SU-DHL-6 (cell line): ENCODE results near the gene TMEM9B.

Experiments used
- EZH2phosphoT487 ChIP-seq: fragments of 200-600 bp; sonication (generic), shearing (Covaris generic); conservative IDR thresholded peaks from 2 replicates; pipeline ENCODE4 v1.6.1; 2018; ENCODE audit warnings: mild to moderate bottlenecking, antibody characterized with exemption, low read length, moderate library complexity, mixed read lengths
- TF ChIP-seq, protein P1 (sequence below): fragments of 200-600 bp; sonication (generic); IDR thresholded peaks from one replicate; pipeline ENCODE4 v1.5.1; 2017; ENCODE audit warnings: antibody characterized with exemption, mild to moderate bottlenecking, low read length, moderate library complexity; ENCODE audit not compliant: insufficient read depth, poor library complexity, severe bottlenecking

DNA sequence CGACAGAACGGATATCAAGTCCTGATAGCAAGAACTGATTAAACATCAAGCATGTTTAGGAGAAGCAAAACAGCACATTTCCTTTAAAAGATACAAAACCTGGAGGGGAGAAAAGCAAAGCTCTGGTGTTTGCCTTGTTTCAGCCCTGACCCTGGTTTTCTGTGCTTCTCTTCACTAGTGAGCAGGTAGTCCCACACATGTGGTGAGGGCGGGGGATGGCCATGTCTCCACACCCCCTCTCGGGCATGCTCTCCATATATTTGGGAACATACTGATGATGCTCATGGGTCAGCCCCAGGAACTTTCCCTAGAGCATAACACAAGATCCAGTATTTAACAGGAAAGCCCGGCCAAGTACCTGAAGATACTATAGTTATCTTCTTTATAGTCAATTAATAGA, 41.6 kb downstream of the TMEM9B start:
- TF ChIP-seq, protein P1, sequence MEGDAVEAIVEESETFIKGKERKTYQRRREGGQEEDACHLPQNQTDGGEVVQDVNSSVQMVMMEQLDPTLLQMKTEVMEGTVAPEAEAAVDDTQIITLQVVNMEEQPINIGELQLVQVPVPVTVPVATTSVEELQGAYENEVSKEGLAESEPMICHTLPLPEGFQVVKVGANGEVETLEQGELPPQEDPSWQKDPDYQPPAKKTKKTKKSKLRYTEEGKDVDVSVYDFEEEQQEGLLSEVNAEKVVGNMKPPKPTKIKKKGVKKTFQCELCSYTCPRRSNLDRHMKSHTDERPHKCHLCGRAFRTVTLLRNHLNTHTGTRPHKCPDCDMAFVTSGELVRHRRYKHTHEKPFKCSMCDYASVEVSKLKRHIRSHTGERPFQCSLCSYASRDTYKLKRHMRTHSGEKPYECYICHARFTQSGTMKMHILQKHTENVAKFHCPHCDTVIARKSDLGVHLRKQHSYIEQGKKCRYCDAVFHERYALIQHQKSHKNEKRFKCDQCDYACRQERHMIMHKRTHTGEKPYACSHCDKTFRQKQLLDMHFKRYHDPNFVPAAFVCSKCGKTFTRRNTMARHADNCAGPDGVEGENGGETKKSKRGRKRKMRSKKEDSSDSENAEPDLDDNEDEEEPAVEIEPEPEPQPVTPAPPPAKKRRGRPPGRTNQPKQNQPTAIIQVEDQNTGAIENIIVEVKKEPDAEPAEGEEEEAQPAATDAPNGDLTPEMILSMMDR = no peak
- TF ChIP-seq EZH2phosphoT487 = no peak
